NCI-H2196 treated with DMSO at 0.1 percent for 48 hours (cell line): ENCODE results near the gene TENT4B.

ENCODE experiments used
- DNase-seq: peaks from one replicate; lab custom pipeline; 2025; ENCODE audit not compliant: unreplicated experiment; lab: John Stamatoyannopoulos, UW

Gene TENT4B

GRCh38 chr16:50252874-50253513 lies 99.9 kb downstream of the TENT4B start:
- no peak for DNase-seq

GRCh38 chr16:50253514-50253910 lies 100.4 kb downstream of the TENT4B start:
- DNase-seq: no peak

DNA sequence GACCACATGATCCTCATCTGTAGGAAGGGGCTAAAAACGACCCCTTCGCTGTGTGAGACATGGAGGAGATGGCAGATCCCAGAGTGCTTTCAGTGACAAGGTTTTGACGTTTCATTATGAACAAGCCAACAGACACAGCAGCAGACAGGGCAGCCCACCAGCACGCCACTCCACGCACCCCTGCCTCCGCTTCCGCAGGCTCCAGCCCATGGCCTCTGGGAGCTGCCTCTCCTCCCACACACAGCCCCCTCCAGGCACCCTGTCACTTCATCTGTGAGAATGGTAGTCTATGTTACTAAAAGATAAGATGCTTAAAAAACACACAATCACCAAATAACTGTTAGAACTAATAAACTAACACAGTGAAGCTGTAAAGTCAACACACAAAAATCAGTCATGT lies 101.0 kb downstream of the TENT4B start:
- DNase-seq: no peak

GRCh38 chr16:50255538-50255937 lies 102.4 kb downstream of the TENT4B start:
- no peak for DNase-seq

- DNase-seq: no peak
These were observed 103.5 kb downstream of the TENT4B start for GRCh38 chr16:50256604-50257003.

GRCh38 chr16:50257876-50258275 lies 104.8 kb downstream of the TENT4B start:
- DNase-seq: no peak

DNA sequence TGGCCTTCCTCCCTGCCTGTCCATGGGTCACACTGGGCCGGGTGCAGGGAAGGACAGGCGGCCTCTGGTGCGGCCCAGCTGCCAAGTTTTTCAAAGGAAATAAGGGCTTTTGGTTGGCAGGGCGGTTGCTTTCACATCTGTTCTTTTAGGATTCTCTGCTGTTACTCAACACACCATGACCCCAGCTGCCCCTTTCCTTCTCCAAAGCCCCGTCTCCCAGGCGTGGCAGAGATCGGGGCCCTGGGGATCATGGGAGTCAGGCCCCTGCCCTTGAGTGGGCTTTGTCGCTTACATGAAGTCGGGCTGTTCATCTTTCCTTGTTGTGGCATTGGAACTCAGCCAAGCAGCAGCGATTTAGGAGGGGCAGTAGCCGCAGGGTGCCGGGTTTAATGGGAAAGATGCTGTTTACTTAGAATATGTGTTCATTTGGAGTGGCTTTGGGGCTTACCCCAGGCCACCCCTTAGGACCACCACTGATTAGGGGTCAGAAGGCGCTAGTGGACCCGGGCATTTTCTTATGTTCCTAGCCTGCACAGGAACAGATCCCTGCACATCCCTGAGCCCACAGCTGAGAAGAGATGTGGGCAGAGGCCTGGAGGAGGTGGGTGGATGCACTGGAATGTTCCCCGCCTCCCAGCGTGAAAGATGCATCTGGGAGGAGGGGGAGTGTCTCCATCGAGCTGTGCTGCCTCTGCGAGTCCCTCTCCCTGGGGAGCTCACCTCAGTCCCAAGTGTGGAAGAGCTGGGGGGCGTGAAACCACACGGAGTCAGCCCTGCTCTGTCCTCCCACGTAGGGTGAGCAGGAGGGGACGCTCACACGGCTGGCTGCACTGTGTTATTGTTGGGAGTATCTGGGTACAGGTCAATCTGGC lies 106.5 kb downstream of the TENT4B start:
- DNase-seq: no peak

- no peak for DNase-seq
These were observed 107.4 kb downstream of the TENT4B start for GRCh38 chr16:50260206-50261159.

DNA sequence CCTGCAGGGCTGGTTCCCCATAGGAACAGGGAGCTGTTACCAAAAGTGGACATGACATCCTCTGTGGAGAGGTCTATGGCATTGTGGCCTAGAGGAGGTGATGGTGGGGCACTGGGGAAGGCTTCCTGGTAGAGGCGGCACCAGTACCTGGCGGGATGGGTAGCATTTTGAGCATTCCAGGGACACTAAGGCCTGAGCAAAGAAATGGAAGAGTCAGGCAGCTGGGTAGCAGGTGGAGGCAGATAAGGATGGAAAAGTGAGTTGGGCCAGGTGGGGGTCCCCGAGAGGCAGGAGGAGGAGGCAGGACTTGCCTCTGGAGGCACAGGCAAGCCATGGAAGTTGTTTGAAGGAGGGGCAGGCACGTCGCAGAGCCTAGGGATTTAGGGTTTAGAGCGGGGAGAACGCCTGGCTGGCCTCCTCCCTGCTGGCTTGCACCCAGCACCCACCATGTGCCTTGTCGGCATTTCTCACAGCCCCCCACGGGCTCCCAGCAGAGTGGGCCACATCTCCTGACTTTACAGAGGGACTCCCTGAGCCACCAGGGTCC lies 108.1 kb downstream of the TENT4B start:
- no peak for DNase-seq

DNA sequence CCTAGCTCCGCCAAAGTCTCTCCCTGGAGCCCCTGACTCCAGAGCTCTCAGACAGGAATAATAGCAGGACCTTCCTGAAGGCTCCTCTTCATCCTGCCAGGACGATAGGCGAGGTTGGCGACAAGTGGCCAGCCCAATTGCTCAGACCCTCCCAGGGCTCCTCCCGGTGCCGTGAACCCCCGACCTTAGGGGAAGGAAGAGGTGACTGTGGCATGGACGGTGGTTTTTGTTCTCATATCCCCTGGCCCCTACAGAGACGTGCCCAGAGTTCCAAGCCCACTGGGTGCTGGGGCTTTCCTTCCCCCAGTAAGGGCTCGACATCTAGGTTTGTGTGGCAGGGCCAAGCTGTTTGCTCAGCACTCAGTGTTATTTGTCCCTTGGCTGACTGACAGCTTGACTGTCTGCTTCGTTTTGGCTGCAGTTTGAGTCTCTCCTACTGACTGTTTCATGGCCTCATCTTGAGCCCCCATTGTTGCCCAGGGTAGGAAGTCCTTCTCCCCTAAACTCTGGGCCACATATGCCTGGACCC lies 108.7 kb downstream of the TENT4B start:
- no peak for DNase-seq

DNA sequence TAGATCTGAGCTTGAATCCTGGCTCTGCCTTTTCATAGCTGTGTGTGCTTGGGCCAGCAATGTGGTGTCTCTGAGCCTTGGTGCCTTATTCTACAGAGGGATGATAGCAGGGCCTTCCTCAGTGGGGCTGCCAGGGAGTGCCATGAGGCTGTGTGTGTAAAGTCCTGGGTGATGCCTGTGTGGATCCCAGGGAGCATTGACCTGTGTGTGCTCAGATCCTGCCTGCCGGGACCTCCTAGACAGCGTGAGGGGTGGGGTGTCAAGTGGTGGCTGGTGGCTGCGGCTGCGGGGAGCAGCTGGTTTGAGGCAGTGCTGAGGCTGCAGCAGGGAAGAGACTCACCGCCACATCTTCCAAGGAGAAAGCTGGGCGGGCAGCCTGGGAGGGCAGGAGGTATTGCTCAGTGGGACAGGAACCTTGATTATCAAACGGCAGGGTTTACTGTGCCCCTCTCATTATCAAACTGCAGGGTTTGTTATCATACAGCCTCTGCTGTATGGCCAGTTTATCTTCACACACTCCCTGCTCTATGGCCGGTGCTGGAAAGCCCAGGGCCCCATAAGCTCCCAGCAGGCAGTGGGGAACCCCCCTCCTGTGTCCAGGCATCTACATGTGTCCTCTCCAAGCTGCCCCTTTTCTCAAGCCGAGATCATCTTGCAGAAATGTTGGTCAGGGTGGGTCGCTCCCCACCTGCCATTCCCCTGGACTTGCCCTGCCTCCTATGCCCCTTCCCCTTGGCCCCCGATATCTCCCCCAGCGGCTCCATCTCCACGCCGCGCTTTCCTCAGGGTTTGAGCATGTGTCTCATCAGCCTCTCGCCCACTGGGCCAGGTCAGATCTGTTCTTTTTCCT lies 110.2 kb downstream of the TENT4B start:
- no peak for DNase-seq

DNA sequence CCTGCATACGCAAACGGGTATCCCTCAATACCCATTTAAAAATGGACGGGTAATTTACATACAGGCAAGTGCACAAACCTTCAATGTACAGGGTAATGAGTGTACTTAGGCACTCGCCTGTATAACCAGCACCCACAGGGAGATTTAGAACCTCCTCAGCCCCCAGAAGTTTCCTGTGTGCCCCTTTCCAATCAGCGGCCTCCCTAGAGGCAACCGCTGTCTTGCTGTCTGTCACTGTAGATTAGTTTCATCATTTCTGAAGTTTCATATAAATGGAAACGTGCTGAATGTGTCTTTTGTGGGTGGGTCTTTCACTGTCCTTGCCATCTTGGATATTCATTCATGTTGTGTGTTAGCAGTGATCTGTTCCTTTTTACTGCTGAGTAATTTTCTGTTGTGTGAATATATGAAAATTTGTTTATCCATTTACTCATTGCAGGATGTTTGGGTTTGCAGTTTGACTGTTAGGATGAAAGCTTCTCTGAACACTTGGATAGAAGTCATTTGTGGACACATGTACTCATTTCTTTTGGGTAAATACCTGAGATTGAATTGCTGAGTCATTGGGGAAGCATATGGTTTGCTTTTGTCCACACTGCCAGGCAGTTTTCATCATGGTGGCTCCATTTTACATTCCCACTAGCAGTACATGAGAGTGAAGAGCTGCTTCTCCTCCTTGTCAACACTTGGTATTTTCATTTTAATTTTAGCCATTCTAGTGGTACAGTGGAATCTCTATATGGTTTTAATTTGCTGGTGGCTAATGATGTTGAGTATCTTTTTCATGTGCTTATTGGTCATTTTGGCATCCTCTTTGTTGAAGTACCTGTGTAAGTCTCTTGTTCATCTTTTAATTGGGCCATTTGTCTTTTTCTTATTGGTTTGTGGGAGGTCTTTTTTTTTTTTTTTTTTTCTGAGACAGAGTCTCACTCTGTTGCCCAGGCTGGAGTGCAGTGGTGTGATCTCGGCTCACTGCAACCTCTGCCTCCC lies 111.1 kb downstream of the TENT4B start:
- no peak for DNase-seq

DNA sequence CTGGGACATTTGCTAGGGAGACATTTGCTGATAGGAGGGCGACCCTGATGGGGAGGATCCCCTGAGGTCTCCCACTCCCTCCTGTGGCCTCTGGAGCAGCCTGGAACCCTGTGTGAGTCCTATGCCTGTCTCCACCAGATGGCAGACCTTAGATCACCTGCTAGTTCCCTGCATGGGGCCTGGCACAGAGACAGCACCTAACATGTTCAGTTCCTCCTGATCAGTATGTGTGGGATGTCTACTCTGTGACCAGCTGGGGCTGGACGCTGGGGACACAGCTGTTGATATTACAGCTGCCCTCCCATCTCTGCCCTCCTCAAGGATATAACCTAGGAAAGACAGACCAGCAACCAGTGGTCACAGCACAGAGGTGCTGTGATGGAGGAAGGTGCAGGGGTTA lies 112.2 kb downstream of the TENT4B start:
- DNase-seq: no peak

- no peak for DNase-seq
These were observed 112.7 kb downstream of the TENT4B start for GRCh38 chr16:50265716-50266336.

GRCh38 chr16:50266337-50267091 lies 113.4 kb downstream of the TENT4B start, which contains the start of gene ADCY7:
TSS of gene ADCY7 (plus strand) at chr16:50266551. CDS start at chr16:50288180, 21,629 bp downstream.
- DNase-seq: no peak

- DNase-seq: no peak
These were observed 114.1 kb downstream of the TENT4B start for GRCh38 chr16:50267151-50267631.

DNA sequence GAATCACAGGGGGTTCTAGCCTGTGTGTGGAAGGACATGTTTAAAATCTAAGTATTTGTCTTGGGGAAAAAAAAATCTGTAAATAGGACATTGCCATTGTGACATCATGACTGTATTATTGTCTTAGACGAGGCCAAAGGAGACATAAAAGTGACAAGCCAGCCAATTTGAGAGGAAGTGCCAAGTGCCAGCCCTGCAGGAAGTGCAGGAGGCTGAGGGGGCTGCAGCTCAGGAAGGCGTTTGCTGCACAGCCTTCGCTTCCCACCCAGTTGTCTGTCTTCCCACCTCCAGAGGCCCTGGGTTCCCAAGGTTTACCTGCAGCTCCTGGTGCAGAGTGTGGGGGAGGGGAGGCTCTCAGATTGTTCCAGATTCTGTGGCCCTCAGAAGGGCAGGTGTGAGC lies 114.5 kb downstream of the TENT4B start:
- no peak for DNase-seq
